Neural progenitor cell (in vitro differentiated cells): ENCODE measurements around the gene TAGAP. TPM values are rescaled to one million over a fixed set of nuclear protein-coding genes. Genes with fewer than 3 reads are reported as not detected.

Source experiments
- DNase-seq: peaks from one replicate; pipeline ENCODE4 v3.0.0-alpha.2; 2016; ENCODE audit warnings: low spot score
- H2AFZ ChIP-seq: fragments of 200-600 bp; sonication (generic); replicated peaks from 2 replicates; pipeline ENCODE4 v1.6.1; 2016; ENCODE audit warnings: antibody characterized with exemption
- H3F3A ChIP-seq: fragments of 200-600 bp; sonication (generic); 2 replicates; pipeline ENCODE4 v1.6.1; 2016; ENCODE audit warnings: antibody characterized with exemption, low read depth
- H3K27ac ChIP-seq: fragments of 200-600 bp; sonication (generic); 2 replicates; pipeline ENCODE4 v1.5.1; 2016; ENCODE audit warnings: mild to moderate bottlenecking
- H3K27me3 ChIP-seq: fragments of 200-600 bp; sonication (generic); 2 replicates; pipeline ENCODE4 v1.6.1; 2016; ENCODE audit warnings: mild to moderate bottlenecking, moderate library complexity
- H3K36me3 ChIP-seq: fragments of 200-600 bp; sonication (generic); 2 replicates; pipeline ENCODE4 v1.5.1; 2016
- H3K4me1 ChIP-seq: fragments of 200-600 bp; sonication (generic); 2 replicates; pipeline ENCODE4 v1.6.1; 2016; ENCODE audit warnings: mixed run types
- H3K4me2 ChIP-seq: fragments of 200-600 bp; sonication (generic); 2 replicates; pipeline ENCODE4 v1.6.1; 2016
- H3K4me3 ChIP-seq: fragments of 200-600 bp; sonication (generic); 2 replicates; pipeline ENCODE4 v1.5.1; 2016
- H3K79me2 ChIP-seq: fragments of 200-600 bp; sonication (generic); 2 replicates; pipeline ENCODE4 v1.6.1; 2016; ENCODE audit warnings: low read depth
- H3K9ac ChIP-seq: fragments of 200-600 bp; sonication (generic); 2 replicates; pipeline ENCODE4 v1.6.1; 2016
- H3K9me3 ChIP-seq: fragments of 200-600 bp; sonication (generic); 2 replicates; pipeline ENCODE4 v1.5.1; 2016; ENCODE audit warnings: low read depth
- H4K20me1 ChIP-seq: fragments of 200-600 bp; sonication (generic); 2 replicates; pipeline ENCODE4 v1.6.1; 2016; ENCODE audit warnings: low read depth
- H3K27ac Mint-ChIP-seq: 3 replicates; pipeline ENCODE4 v1.8.0; 2021; ENCODE audit warnings: mixed read lengths
- H3K27me3 Mint-ChIP-seq: 2 replicates; pipeline ENCODE4 v1.8.0; 2022; ENCODE audit warnings: low read depth, mild to moderate bottlenecking, inconsistent platforms, moderate library complexity, mixed read lengths; ENCODE audit not compliant: insufficient read depth
- H3K36me3 Mint-ChIP-seq: 3 replicates; pipeline ENCODE4 v1.8.0; 2021; ENCODE audit warnings: mixed read lengths
- H3K4me1 Mint-ChIP-seq: 3 replicates; pipeline ENCODE4 v1.8.0; 2021; ENCODE audit warnings: mixed read lengths
- H3K4me3 Mint-ChIP-seq: 3 replicates; pipeline ENCODE4 v1.8.0; 2021; ENCODE audit warnings: mild to moderate bottlenecking, moderate library complexity, mixed read lengths
- H3K9me3 Mint-ChIP-seq: 3 replicates; pipeline ENCODE4 v1.8.0; 2020; ENCODE audit warnings: mixed read lengths
- CTCF ChIP-seq: fragments of 200-600 bp; sonication (generic); IDR thresholded peaks from 2 replicates; pipeline ENCODE4 v1.5.1; 2017; ENCODE audit warnings: antibody characterized with exemption, mild to moderate bottlenecking
- EZH2 ChIP-seq: fragments of 200-600 bp; sonication (generic); IDR thresholded peaks from 2 replicates; pipeline ENCODE4 v1.6.1; 2017; ENCODE audit warnings: antibody characterized with exemption, mild to moderate bottlenecking, moderate library complexity
- EZH2phosphoT487 ChIP-seq: fragments of 200-600 bp; sonication (generic); IDR thresholded peaks from 2 replicates; pipeline ENCODE4 v1.6.1; 2017; ENCODE audit warnings: antibody characterized with exemption
- total RNA-seq: library from RNA; depleted of rRNA; stranded (reverse); fragments of >200 nt; gene quantifications from 2 replicates; pipeline ENCODE4 v1.2.3, GENCODE V29; 2015; ENCODE audit warnings: low replicate concordance

Gene TAGAP
- total RNA-seq, 1 donor from 2014 or later = not detected

DNA sequence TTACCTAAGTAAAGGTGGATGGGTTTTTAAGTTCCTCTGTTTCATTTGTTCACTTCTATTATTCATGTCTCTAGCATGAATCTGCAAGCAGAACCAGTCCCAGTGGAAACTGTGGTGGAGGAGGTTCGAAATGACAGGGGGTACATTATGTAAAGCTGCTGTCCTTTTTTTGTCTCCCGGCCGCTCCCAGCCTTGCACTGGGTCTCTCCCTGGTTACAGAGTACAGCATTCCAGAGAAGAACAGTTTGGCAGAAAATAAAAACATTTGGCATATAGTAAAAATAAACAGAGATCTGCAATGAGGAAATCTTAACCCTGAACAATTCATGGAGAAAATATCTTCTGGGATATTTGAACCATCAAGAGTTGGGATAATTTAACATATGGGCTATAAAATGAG lies 34.6 kb upstream of the TAGAP start:
- no peak overlapping the region for H3K4me3 Mint-ChIP-seq
- Histone ChIP-seq H3K4me3 (no peak overlapping the region), H2AFZ (no peak overlapping the region), H4K20me1 (no peaks in the 10 kb centered on the region), H3K4me1 (no peaks in the 10 kb centered on the region), H3K27me3 (no peaks in the 10 kb centered on the region), H3F3A (no peaks in the 10 kb centered on the region), H3K27ac (no peak overlapping the region), H3K4me2 (no peak overlapping the region), H3K79me2 (no peaks in the 10 kb centered on the region), H3K9ac (no peak overlapping the region), H3K36me3 (no peaks in the 10 kb centered on the region), H3K9me3 (no peaks in the 10 kb centered on the region)
- no peaks in the 10 kb centered on the region for H3K36me3 Mint-ChIP-seq
- H3K27me3 Mint-ChIP-seq = peaks cover 8% of the 10 kb centered on the region
- TF ChIP-seq CTCF (no peak), EZH2 (no peak), EZH2phosphoT487 (no peak)
- H3K27ac Mint-ChIP-seq = no peak overlapping the region
- DNase-seq = no peak
- H3K9me3 Mint-ChIP-seq = no peaks in the 10 kb centered on the region
- peaks cover 11% of the 10 kb centered on the region for H3K4me1 Mint-ChIP-seq

GRCh38 chr6:159077123-159077522 lies 32.3 kb upstream of the TAGAP start:
- H3K4me1 Mint-ChIP-seq = peaks cover 17% of the 10 kb centered on the region
- Histone ChIP-seq H3K4me3 (no peak overlapping the region), H3K9ac (no peak overlapping the region), H3F3A (no peaks in the 10 kb centered on the region), H2AFZ (no peak overlapping the region), H3K27ac (no peak overlapping the region), H3K36me3 (no peaks in the 10 kb centered on the region), H3K4me2 (no peak overlapping the region), H3K9me3 (no peaks in the 10 kb centered on the region), H3K4me1 (no peaks in the 10 kb centered on the region), H4K20me1 (no peaks in the 10 kb centered on the region), H3K79me2 (no peaks in the 10 kb centered on the region), H3K27me3 (no peaks in the 10 kb centered on the region)
- DNase-seq = no peak
- no peaks in the 10 kb centered on the region for H3K9me3 Mint-ChIP-seq
- H3K27ac Mint-ChIP-seq = peak overlapping the region; percentile 27
- H3K27me3 Mint-ChIP-seq = peaks cover 8% of the 10 kb centered on the region
- H3K36me3 Mint-ChIP-seq = no peaks in the 10 kb centered on the region
- TF ChIP-seq EZH2 (no peak), EZH2phosphoT487 (no peak), CTCF (no peak)
- H3K4me3 Mint-ChIP-seq = no peak overlapping the region

GRCh38 chr6:159075506-159076228 lies 30.9 kb upstream of the TAGAP start:
- no peak for TF ChIP-seq EZH2
- TF ChIP-seq CTCF = no peak
- TF ChIP-seq EZH2phosphoT487 = no peak
- Histone ChIP-seq H3K27ac (no peak overlapping the region), H3K79me2 (no peaks in the 10 kb centered on the region), H3K27me3 (no peaks in the 10 kb centered on the region), H3F3A (no peaks in the 10 kb centered on the region), H3K9ac (no peak overlapping the region), H3K4me1 (no peaks in the 10 kb centered on the region), H4K20me1 (no peaks in the 10 kb centered on the region), H3K36me3 (no peaks in the 10 kb centered on the region), H3K4me2 (no peak overlapping the region), H3K4me3 (no peak overlapping the region), H2AFZ (no peak overlapping the region), H3K9me3 (no peaks in the 10 kb centered on the region)
- no peak for DNase-seq
- no peak overlapping the region for H3K4me3 Mint-ChIP-seq
- peaks cover 11% of the 10 kb centered on the region for H3K27me3 Mint-ChIP-seq
- no peaks in the 10 kb centered on the region for H3K36me3 Mint-ChIP-seq
- peaks cover 17% of the 10 kb centered on the region for H3K4me1 Mint-ChIP-seq
- no peaks in the 10 kb centered on the region for H3K9me3 Mint-ChIP-seq
- no peak overlapping the region for H3K27ac Mint-ChIP-seq
